Measurements from ENCODE around the gene USP3.

DNA sequence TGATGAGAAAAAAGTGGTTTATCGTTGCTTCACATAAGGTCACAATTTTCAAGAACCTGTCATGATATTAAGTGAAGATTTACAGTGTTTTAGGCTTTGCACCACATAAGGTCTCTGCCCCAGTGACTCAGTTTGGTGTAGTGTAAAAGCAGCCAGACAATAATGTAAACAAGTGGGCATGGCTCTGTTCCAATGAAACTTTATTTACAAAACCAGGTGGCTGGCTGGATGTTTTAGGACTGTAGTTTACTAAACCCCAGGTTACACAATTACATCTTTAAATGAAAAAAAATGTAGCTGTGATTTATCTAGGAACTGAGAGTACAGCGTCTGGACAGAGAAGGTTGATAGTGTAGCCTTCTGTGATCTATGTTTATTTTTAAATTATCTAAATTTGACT, 83.1 kb downstream of the USP3 start:
- TF ChIP-seq, protein P1, sequence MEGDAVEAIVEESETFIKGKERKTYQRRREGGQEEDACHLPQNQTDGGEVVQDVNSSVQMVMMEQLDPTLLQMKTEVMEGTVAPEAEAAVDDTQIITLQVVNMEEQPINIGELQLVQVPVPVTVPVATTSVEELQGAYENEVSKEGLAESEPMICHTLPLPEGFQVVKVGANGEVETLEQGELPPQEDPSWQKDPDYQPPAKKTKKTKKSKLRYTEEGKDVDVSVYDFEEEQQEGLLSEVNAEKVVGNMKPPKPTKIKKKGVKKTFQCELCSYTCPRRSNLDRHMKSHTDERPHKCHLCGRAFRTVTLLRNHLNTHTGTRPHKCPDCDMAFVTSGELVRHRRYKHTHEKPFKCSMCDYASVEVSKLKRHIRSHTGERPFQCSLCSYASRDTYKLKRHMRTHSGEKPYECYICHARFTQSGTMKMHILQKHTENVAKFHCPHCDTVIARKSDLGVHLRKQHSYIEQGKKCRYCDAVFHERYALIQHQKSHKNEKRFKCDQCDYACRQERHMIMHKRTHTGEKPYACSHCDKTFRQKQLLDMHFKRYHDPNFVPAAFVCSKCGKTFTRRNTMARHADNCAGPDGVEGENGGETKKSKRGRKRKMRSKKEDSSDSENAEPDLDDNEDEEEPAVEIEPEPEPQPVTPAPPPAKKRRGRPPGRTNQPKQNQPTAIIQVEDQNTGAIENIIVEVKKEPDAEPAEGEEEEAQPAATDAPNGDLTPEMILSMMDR (conservative IDR thresholded peaks at IDR 0.05 in 1 of 2, IDR thresholded peaks at IDR 0.05 in 1 of 2; ENCODE audit: low read depth in 1 of 2, low read length in 2 of 2): no peak
- no peak for TF ChIP-seq EZH2 (IDR thresholded peaks at IDR 0.05; ENCODE audit: low read length, missing control alignments)
